ENCODE data around the gene PIP5K1B. TPM values are rescaled to one million over a fixed set of nuclear protein-coding genes. Genes with fewer than 3 reads are reported as not detected.

The PIP5K1B gene
- total and polyA plus RNA-seq, 2 of the 13 experiments (the other 11 are each of a cell fraction or from before 2014, with no cell fraction given) = 15.8 to 17.5 TPM

GRCh38 chr9:68704814-68705530, at the start of gene PIP5K1B (continued):
- TF ChIP-seq AKNA (CRISPR knock-in tag; IDR thresholded peaks at IDR 0.05; ENCODE audit: borderline replicate concordance) (0 out of 2 replicates have a peak, but pooled peaks have one; percentile 60), ZNF788 (CRISPR knock-in tag; IDR thresholded peaks at IDR 0.05; ENCODE audit: borderline replicate concordance) (peak; percentile 76; the same call in 1 of the 2 replicates), ZXDC (CRISPR knock-in tag; IDR thresholded peaks at IDR 0.05) (0 out of 2 replicates have a peak, but pooled peaks have one; percentile 0), CREBL2 (CRISPR knock-in tag; IDR thresholded peaks at IDR 0.05; ENCODE audit: borderline replicate concordance) (no peak), ZNF431 (CRISPR knock-in tag; IDR thresholded peaks at IDR 0.05; ENCODE audit: borderline replicate concordance, low read depth) (no peak; the same call in 1 of the 2 replicates), E2F1 (CRISPR knock-in tag; IDR thresholded peaks at IDR 0.05) (peak; percentile 69; the same call in 1 of the 2 replicates), MYC (CRISPR knock-in tag; IDR thresholded peaks at IDR 0.05; ENCODE audit: borderline replicate concordance) (peak; percentile 45), MLLT10 (CRISPR knock-in tag; IDR thresholded peaks at IDR 0.05) (no peak), RXRA (CRISPR knock-in tag; IDR thresholded peaks at IDR 0.05) (peak; percentile 13; the same call in 1 of the 2 replicates), ZNF777 (CRISPR knock-in tag; IDR thresholded peaks at IDR 0.05) (0 out of 2 replicates have a peak, but pooled peaks have one; percentile 24), ZFP41 (CRISPR knock-in tag; IDR thresholded peaks at IDR 0.05; ENCODE audit: borderline replicate concordance) (0 out of 2 replicates have a peak, but pooled peaks have one; percentile 11), GABPB1 (CRISPR knock-in tag; IDR thresholded peaks at IDR 0.05) (peak; percentile 61; the same call in 1 of the 2 replicates), PRDM15 (CRISPR knock-in tag; IDR thresholded peaks at IDR 0.05) (0 out of 2 replicates have a peak, but pooled peaks have one; percentile 19), ZNF781 (CRISPR knock-in tag; IDR thresholded peaks at IDR 0.05; ENCODE audit: borderline replicate concordance, not compliant biosample characterization) (peak; percentile 25)
